GM23338 (cell line): Measurements from ENCODE around the gene MCM3AP.

Experiments
- CREB1 ChIP-seq: fragments of 250-450 bp; sonication (Bioruptor Pico); IDR thresholded peaks from 2 replicates; pipeline ENCODE4 v1.5.0; 2020; ENCODE audit warnings: low read depth, mild to moderate bottlenecking, moderate library complexity
- EZH2 ChIP-seq: fragments of 200-600 bp; sonication (generic); IDR thresholded peaks from one replicate; pipeline ENCODE4 v1.8.0; 2017; ENCODE audit warnings: antibody characterized with exemption, mild to moderate bottlenecking, low read depth; ENCODE audit not compliant: unreplicated experiment
- EZH2phosphoT487 ChIP-seq: fragments of 200-600 bp; sonication (generic); IDR thresholded peaks from one replicate; pipeline ENCODE4 v1.8.1; 2018; ENCODE audit warnings: antibody characterized with exemption; ENCODE audit not compliant: unreplicated experiment
- JUNB ChIP-seq: IDR thresholded peaks from one replicate; pipeline ENCODE4 v1.6.1; 2016; ENCODE audit warnings: antibody characterized with exemption; ENCODE audit not compliant: unreplicated experiment
- NANOG ChIP-seq: IDR thresholded peaks from 2 replicates; pipeline ENCODE4 v1.6.1; 2016; ENCODE audit warnings: antibody characterized with exemption, borderline replicate concordance
- POLR2AphosphoS5 ChIP-seq: IDR thresholded peaks from 2 replicates; pipeline ENCODE4 v1.6.1; 2016; ENCODE audit warnings: antibody characterized with exemption, low read depth
- STAT1 ChIP-seq: IDR thresholded peaks from one replicate; pipeline ENCODE4 v1.6.1; 2016; ENCODE audit warnings: antibody characterized with exemption; ENCODE audit not compliant: unreplicated experiment
- ZNF114 ChIP-seq: fragments of 250-450 bp; sonication (Bioruptor Pico); IDR thresholded peaks from 2 replicates; pipeline ENCODE4 v1.5.0; 2020; ENCODE audit warnings: mild to moderate bottlenecking, moderate library complexity
- TF ChIP-seq, protein P1 (sequence below), 2 experiments: fragments of 200-600 bp in 1 of 2; sonication (generic) in 1 of 2; conservative IDR thresholded peaks; 2 replicates each; pipeline versions ENCODE4 v1.5.1 to v1.6.1; 2016 to 2017; ENCODE audit warnings: antibody characterized with exemption in 2 of 2, low read depth in 2 of 2, mild to moderate bottlenecking in 2 of 2, moderate library complexity in 1 of 2
- TF ChIP-seq, protein P2 (sequence below): IDR thresholded peaks from one replicate; pipeline ENCODE4 v1.6.1; 2018; ENCODE audit warnings: antibody characterized with exemption; ENCODE audit not compliant: unreplicated experiment
- TF ChIP-seq, protein P3 (sequence below): IDR thresholded peaks from 2 replicates; pipeline ENCODE4 v1.6.1; 2016; ENCODE audit warnings: antibody characterized with exemption
- TF ChIP-seq, protein P4 (sequence below): fragments of 250-450 bp; sonication (Bioruptor Pico); IDR thresholded peaks from 2 replicates; pipeline ENCODE4 v1.5.0; 2020; ENCODE audit warnings: mild to moderate bottlenecking, moderate library complexity

DNA sequence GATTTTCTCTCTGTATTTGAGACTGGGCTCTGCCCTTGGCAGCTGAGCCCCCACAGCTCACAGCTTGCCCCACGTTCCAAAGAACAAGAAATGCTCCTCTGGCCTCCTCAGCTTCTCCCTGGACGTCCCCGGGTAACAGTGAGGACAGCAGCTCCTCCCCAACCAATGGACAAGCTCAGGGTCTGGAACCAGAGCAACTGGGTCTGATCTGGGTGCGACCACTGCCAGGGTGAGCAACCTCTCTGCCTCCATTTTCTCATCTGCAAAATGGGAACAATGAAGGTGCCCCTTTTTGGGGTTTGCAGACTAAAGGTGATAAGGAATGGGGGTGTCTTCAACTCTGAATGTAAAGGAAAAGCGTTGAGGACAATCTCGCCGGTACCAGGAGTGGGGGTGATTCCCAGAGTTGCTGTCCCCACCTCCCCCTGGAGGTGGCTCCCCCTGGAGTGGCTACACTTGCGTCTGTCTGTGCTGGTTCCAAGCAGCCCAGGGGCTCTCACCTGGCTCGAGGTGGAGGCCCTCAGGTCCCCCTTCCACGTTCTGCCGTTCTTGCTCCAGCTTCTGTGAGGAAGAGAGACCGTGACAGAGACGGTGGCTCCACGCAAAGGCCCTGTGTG lies 31.4 kb upstream of the MCM3AP start:
- TF ChIP-seq, protein P1, sequence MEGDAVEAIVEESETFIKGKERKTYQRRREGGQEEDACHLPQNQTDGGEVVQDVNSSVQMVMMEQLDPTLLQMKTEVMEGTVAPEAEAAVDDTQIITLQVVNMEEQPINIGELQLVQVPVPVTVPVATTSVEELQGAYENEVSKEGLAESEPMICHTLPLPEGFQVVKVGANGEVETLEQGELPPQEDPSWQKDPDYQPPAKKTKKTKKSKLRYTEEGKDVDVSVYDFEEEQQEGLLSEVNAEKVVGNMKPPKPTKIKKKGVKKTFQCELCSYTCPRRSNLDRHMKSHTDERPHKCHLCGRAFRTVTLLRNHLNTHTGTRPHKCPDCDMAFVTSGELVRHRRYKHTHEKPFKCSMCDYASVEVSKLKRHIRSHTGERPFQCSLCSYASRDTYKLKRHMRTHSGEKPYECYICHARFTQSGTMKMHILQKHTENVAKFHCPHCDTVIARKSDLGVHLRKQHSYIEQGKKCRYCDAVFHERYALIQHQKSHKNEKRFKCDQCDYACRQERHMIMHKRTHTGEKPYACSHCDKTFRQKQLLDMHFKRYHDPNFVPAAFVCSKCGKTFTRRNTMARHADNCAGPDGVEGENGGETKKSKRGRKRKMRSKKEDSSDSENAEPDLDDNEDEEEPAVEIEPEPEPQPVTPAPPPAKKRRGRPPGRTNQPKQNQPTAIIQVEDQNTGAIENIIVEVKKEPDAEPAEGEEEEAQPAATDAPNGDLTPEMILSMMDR (conservative IDR thresholded peaks at IDR 0.05; ENCODE audit: low read depth in 2 of 2) = no peak
- TF ChIP-seq, protein P2, sequence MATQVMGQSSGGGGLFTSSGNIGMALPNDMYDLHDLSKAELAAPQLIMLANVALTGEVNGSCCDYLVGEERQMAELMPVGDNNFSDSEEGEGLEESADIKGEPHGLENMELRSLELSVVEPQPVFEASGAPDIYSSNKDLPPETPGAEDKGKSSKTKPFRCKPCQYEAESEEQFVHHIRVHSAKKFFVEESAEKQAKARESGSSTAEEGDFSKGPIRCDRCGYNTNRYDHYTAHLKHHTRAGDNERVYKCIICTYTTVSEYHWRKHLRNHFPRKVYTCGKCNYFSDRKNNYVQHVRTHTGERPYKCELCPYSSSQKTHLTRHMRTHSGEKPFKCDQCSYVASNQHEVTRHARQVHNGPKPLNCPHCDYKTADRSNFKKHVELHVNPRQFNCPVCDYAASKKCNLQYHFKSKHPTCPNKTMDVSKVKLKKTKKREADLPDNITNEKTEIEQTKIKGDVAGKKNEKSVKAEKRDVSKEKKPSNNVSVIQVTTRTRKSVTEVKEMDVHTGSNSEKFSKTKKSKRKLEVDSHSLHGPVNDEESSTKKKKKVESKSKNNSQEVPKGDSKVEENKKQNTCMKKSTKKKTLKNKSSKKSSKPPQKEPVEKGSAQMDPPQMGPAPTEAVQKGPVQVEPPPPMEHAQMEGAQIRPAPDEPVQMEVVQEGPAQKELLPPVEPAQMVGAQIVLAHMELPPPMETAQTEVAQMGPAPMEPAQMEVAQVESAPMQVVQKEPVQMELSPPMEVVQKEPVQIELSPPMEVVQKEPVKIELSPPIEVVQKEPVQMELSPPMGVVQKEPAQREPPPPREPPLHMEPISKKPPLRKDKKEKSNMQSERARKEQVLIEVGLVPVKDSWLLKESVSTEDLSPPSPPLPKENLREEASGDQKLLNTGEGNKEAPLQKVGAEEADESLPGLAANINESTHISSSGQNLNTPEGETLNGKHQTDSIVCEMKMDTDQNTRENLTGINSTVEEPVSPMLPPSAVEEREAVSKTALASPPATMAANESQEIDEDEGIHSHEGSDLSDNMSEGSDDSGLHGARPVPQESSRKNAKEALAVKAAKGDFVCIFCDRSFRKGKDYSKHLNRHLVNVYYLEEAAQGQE = no peak
- TF ChIP-seq EZH2phosphoT487 = no peak
- no peak; the same call in 1 of the 2 replicates for TF ChIP-seq POLR2AphosphoS5
- TF ChIP-seq EZH2 = no peak
- no peak for TF ChIP-seq JUNB
- TF ChIP-seq CREB1 (CRISPR knock-in tag) = no peak
- no peak for TF ChIP-seq STAT1
- TF ChIP-seq, protein P3, sequence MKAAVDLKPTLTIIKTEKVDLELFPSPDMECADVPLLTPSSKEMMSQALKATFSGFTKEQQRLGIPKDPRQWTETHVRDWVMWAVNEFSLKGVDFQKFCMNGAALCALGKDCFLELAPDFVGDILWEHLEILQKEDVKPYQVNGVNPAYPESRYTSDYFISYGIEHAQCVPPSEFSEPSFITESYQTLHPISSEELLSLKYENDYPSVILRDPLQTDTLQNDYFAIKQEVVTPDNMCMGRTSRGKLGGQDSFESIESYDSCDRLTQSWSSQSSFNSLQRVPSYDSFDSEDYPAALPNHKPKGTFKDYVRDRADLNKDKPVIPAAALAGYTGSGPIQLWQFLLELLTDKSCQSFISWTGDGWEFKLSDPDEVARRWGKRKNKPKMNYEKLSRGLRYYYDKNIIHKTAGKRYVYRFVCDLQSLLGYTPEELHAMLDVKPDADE = no peak
- TF ChIP-seq, protein P4, sequence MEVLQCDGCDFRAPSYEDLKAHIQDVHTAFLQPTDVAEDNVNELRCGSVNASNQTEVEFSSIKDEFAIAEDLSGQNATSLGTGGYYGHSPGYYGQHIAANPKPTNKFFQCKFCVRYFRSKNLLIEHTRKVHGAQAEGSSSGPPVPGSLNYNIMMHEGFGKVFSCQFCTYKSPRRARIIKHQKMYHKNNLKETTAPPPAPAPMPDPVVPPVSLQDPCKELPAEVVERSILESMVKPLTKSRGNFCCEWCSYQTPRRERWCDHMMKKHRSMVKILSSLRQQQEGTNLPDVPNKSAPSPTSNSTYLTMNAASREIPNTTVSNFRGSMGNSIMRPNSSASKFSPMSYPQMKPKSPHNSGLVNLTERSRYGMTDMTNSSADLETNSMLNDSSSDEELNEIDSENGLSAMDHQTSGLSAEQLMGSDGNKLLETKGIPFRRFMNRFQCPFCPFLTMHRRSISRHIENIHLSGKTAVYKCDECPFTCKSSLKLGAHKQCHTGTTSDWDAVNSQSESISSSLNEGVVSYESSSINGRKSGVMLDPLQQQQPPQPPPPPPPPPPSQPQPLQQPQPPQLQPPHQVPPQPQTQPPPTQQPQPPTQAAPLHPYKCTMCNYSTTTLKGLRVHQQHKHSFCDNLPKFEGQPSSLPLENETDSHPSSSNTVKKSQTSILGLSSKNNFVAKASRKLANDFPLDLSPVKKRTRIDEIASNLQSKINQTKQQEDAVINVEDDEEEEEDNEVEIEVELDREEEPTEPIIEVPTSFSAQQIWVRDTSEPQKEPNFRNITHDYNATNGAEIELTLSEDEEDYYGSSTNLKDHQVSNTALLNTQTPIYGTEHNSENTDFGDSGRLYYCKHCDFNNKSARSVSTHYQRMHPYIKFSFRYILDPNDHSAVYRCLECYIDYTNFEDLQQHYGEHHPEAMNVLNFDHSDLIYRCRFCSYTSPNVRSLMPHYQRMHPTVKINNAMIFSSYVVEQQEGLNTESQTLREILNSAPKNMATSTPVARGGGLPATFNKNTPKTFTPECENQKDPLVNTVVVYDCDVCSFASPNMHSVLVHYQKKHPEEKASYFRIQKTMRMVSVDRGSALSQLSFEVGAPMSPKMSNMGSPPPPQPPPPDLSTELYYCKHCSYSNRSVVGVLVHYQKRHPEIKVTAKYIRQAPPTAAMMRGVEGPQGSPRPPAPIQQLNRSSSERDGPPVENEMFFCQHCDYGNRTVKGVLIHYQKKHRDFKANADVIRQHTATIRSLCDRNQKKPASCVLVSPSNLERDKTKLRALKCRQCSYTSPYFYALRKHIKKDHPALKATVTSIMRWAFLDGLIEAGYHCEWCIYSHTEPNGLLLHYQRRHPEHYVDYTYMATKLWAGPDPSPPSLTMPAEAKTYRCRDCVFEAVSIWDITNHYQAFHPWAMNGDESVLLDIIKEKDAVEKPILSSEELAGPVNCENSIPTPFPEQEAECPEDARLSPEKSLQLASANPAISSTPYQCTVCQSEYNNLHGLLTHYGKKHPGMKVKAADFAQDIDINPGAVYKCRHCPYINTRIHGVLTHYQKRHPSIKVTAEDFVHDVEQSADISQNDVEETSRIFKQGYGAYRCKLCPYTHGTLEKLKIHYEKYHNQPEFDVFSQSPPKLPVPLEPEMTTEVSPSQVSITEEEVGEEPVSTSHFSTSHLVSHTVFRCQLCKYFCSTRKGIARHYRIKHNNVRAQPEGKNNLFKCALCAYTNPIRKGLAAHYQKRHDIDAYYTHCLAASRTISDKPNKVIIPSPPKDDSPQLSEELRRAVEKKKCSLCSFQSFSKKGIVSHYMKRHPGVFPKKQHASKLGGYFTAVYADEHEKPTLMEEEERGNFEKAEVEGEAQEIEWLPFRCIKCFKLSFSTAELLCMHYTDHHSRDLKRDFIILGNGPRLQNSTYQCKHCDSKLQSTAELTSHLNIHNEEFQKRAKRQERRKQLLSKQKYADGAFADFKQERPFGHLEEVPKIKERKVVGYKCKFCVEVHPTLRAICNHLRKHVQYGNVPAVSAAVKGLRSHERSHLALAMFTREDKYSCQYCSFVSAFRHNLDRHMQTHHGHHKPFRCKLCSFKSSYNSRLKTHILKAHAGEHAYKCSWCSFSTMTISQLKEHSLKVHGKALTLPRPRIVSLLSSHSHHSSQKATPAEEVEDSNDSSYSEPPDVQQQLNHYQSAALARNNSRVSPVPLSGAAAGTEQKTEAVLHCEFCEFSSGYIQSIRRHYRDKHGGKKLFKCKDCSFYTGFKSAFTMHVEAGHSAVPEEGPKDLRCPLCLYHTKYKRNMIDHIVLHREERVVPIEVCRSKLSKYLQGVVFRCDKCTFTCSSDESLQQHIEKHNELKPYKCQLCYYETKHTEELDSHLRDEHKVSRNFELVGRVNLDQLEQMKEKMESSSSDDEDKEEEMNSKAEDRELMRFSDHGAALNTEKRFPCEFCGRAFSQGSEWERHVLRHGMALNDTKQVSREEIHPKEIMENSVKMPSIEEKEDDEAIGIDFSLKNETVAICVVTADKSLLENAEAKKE (CRISPR knock-in tag) = no peak
- TF ChIP-seq ZNF114 (CRISPR knock-in tag) = no peak
- no peak for TF ChIP-seq NANOG
